HepG2 (cell line): Measurements from ENCODE around the gene C2orf76. TPM values are rescaled to one million over a fixed set of nuclear protein-coding genes. Genes with fewer than 3 reads are reported as not detected.

Experiments
- ATAC-seq: fragments of 200-7000 bp; cut with Tn5 transposase; 3 replicates; pipeline ENCODE4 v1.9.1; 2020; ENCODE audit warnings: mild to moderate bottlenecking, moderate library complexity
- BruUV-seq: library from RNA; stranded (reverse); fragments of 400-500 nt; replicated peaks from 2 replicates; lab custom pipeline; 2021; lab: Mats Ljungman, UMichigan
- CTCF ChIA-PET: fragments of 300-600 bp; formaldehyde crosslinking; extraction: SDS; loops from one replicate; lab custom pipeline; 2021; ENCODE audit warnings: low total read pairs, inconsistent platforms, low intra/inter-chr PET ratio; lab: Yijun Ruan, JAX
- POLR2A ChIA-PET: fragments of 350-600 bp; sonication (Branson Sonifier 250); formaldehyde crosslinking; loops from one replicate; lab custom pipeline; 2020; ENCODE audit warnings: antibody characterized with exemption, inconsistent platforms; lab: Yijun Ruan, JAX
- DNase-seq: peaks from one replicate; pipeline ENCODE4 v3.0.0-alpha.2; 2015; ENCODE audit warnings: low spot score
- FAIRE-seq: peaks from 3 replicates; lab custom pipeline; 2011; peaks lifted over from hg19 to GRCh38; lab: Jason Lieb, UNC
- H2AFZ ChIP-seq: one replicate; pipeline ENCODE4 v1.6.1; 2011; ENCODE audit warnings: low read length, inconsistent platforms
- H3K27ac ChIP-seq: fragments of 300-600 bp; 3 replicates; pipeline ENCODE4 v1.8.0; 2011; ENCODE audit warnings: mixed run types, mild to moderate bottlenecking, mixed read lengths, low read length, inconsistent platforms; ENCODE audit not compliant: insufficient read depth; ENCODE audit errors: extremely low read length
- H3K27me3 ChIP-seq, 2 experiments: fragments of 200-600 bp in 1 of 2; 2 replicates in 1 of 2; 3 replicates in 1 of 2; pipeline versions ENCODE4 v1.6.0 to v1.8.0; 2011; ENCODE audit warnings: low read length in 2 of 2, mild to moderate bottlenecking in 2 of 2, moderate library complexity in 2 of 2, inconsistent platforms in 1 of 2; ENCODE audit not compliant: insufficient read depth in 2 of 2, control insufficient read depth in 1 of 2
- H3K36me3 ChIP-seq, 2 experiments: fragments of 200-600 bp in 1 of 2; replicated peaks in 1 of 2; 2 replicates in 1 of 2; 3 replicates in 1 of 2; pipeline versions ENCODE4 v1.5.1 to v1.8.0; 2011; ENCODE audit warnings: low read length in 2 of 2, inconsistent platforms in 1 of 2; ENCODE audit not compliant: insufficient read depth in 2 of 2, control insufficient read depth in 1 of 2
- H3K4me1 ChIP-seq: 2 replicates; pipeline ENCODE4 v1.5.1; 2012; ENCODE audit warnings: low read length, inconsistent platforms; ENCODE audit not compliant: insufficient read depth
- H3K4me2 ChIP-seq: 2 replicates; pipeline ENCODE4 v1.6.0; 2011; ENCODE audit warnings: low read depth, low read length, inconsistent platforms
- H3K4me3 ChIP-seq, 3 experiments: fragments of 200-600 bp in 1 of 3; sonication (generic), shearing (Covaris generic) in 1 of 3; replicated peaks in 1 of 3; 2 replicates each; pipeline ENCODE4 v1.5.1; 2011 to 2016; ENCODE audit warnings: low read length in 3 of 3, inconsistent platforms in 2 of 3, low read depth in 2 of 3, mild to moderate bottlenecking in 2 of 3, control low read depth in 1 of 3, mixed read lengths in 1 of 3; ENCODE audit not compliant: insufficient read depth in 1 of 3
- H3K79me2 ChIP-seq: one replicate; pipeline ENCODE4 v1.6.1; 2011; ENCODE audit warnings: low read length, inconsistent platforms; ENCODE audit not compliant: insufficient read depth
- H3K9ac ChIP-seq: 2 replicates; pipeline ENCODE4 v1.6.0; 2011; ENCODE audit warnings: mild to moderate bottlenecking, low read depth, low read length, inconsistent platforms; ENCODE audit not compliant: insufficient read depth
- H3K9me3 ChIP-seq: 2 replicates; pipeline ENCODE4 v1.5.1; 2012; ENCODE audit warnings: mild to moderate bottlenecking, low read length
- H4K20me1 ChIP-seq: 2 replicates; pipeline ENCODE4 v1.6.0; 2011; ENCODE audit warnings: inconsistent platforms, mild to moderate bottlenecking, low read length, moderate library complexity; ENCODE audit not compliant: insufficient read depth
- HIC2 ChIP-seq: sonication (generic); formaldehyde crosslinking; IDR thresholded peaks from 2 replicates; pipeline ENCODE4 v1.9.0; 2022; ENCODE audit warnings: low read depth, missing genetic modification reagents
- KDM5A ChIP-seq: fragments of 200-600 bp; sonication (generic); IDR thresholded peaks from 2 replicates; pipeline ENCODE4 v1.7.0; 2018; ENCODE audit warnings: antibody characterized with exemption, mild to moderate bottlenecking, low read length, borderline replicate concordance
- MAFF ChIP-seq: IDR thresholded peaks from 2 replicates; pipeline ENCODE4 v1.6.1; 2011; ENCODE audit warnings: low read depth, low read length, improper control_type of control experiment
- MAFK ChIP-seq, 2 experiments: IDR thresholded peaks in 1 of 2; conservative IDR thresholded peaks in 1 of 2; 2 replicates each; pipeline ENCODE4 v1.6.1; 2011; ENCODE audit warnings: improper control_type of control experiment in 2 of 2, low read length in 2 of 2
- ZNF3 ChIP-seq: IDR thresholded peaks from 2 replicates; pipeline ENCODE4 v1.7.0; 2017; ENCODE audit warnings: inconsistent platforms
- ZNF770 ChIP-seq: sonication (generic); formaldehyde crosslinking; IDR thresholded peaks from 2 replicates; pipeline ENCODE4 v1.5.0; 2020; ENCODE audit warnings: mild to moderate bottlenecking, missing genetic modification reagents
- WGBS: methylation state at CpG from one replicate; pipeline ENCODE4 v1.1.6; 2017; ENCODE audit warnings: low lambda C conversion rate; 5-methylcytosine and 5-hydroxymethylcytosine counted together
- in situ Hi-C: cut with HindIII; loops from 2 replicates; pipeline ENCODE4 v1.10.0; 2017; ENCODE audit warnings: low pct_unique_long_range_greater_than_20kb; ENCODE audit not compliant: extremely low pct_ligation_motif_present
- intact Hi-C: fragments of 100-400 bp; cut with micrococcal nuclease; formaldehyde crosslinking; loops from one replicate; pipeline ENCODE4 v1.10.0; 2022; ENCODE audit not compliant: unreplicated experiment
- polyA plus RNA-seq, 8 experiments: library from polyadenylated mRNA; depleted of rRNA in 3 of 8; stranded (reverse) in 7 of 8; unstranded in 1 of 8; fragments of >200 nt; fragmentation: Illumina TruSeq in 4 of 8; extraction: Trizol in 4 of 8; gene quantifications; 2 replicates each; pipeline versions ENCODE4 v1.2.1 to v1.2.3, GENCODE V29; 2011 to 2016; ENCODE audit warnings: low read depth in 4 of 8, missing spikeins in 1 of 8, mixed read lengths in 1 of 8; ENCODE audit not compliant: insufficient read depth in 1 of 8
- total RNA-seq, 5 experiments: library from RNA; depleted of rRNA; stranded (reverse); fragments of >200 nt; fragmentation: Illumina TruSeq; extraction: Trizol; gene quantifications; 2 replicates each; pipeline ENCODE4 v1.2.3, GENCODE V29; 2016; ENCODE audit warnings: low read depth in 1 of 5

Gene C2orf76
- total and polyA plus RNA-seq, 2 of the 13 experiments (the other 11 are each of a cell fraction or from before 2014, with no cell fraction given), result 7.7 to 8.5 TPM

GRCh38 chr2:119364798-119365197 lies 1.8 kb downstream of the C2orf76 start:
- H3K27me3 ChIP-seq, result no peaks in the 10 kb centered on the region; a peak in 1 of 5 replicates
- no peak overlapping the region for H3K9ac ChIP-seq
- BruUV-seq, result no TSS peak
- H3K36me3 ChIP-seq, result peaks cover 14 to 17% of the 10 kb centered on the region in 2 experiments
- intact Hi-C loops (loop anchor here (5.0 kb wide), 2 partner anchors 68 to 72 kb away; partner anchors contain the start of gene TMEM37), in situ Hi-C loops (no loop called here)
- H2AFZ ChIP-seq, result no peak overlapping the region
- DNase-seq, result no peak
- peak overlapping the region; percentile 97 for H3K4me2 ChIP-seq
- POLR2A ChIA-PET, result no interaction called here
- FAIRE-seq, result no peak
- ATAC-seq, result no peak
- H3K4me3 ChIP-seq, result no peak overlapping the region
- no peaks in the 10 kb centered on the region for H3K9me3 ChIP-seq
- H3K79me2 ChIP-seq, result peaks cover 43% of the 10 kb centered on the region
- WGBS, result 93% methylated on average over 6 of the region's 6 CpGs
- TF ChIP-seq KDM5A, result no peak
- TF ChIP-seq ZNF770, result peak; percentile 53
- CTCF ChIA-PET, result no interaction called here
- H4K20me1 ChIP-seq, result peaks cover 20% of the 10 kb centered on the region
- H3K4me1 ChIP-seq, result peaks cover 41% of the 10 kb centered on the region
- H3K27ac ChIP-seq, result no peak overlapping the region

DNA sequence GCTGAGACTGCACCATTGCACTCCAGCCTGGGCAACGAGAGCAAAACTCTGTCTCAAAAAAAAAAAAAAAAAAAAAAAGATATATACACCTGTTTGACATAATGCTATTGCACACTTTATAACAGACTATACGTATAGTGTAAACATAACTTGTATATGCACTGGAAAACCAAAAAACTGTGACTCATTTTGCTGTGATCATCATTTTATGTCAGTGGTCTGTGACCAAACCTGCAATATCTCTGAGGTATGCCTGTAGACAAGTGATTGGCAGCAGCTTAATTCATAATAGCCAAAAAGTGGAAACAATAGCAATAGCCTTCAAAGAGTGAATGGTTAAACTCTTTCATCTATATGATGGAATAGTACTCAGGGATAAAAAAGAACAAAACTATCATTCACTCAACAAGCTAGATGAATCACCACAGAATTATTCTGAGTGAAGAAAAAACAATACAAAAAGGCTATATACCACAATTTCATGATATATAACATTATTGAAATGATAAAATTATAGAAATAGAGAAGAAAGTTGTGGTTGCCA lies 6.1 kb downstream of the C2orf76 start:
- ChIA-PET POLR2A (no interaction called here), CTCF (no interaction called here)
- WGBS, result 85% methylated on average over 2 of the region's 2 CpGs
- TF ChIP-seq ZNF3 (peak; percentile 85), HIC2 (CRISPR knock-in tag) (no peak), MAFF (peak; percentile 85), MAFK (conservative IDR thresholded peaks at IDR 0.05 in 1 of 2, IDR thresholded peaks at IDR 0.05 in 1 of 2; ENCODE audit: low read length in 2 of 2) (peak; percentile 89 to 92)
- BruUV-seq, result no TSS peak
- peaks cover 19% of the 10 kb centered on the region for H3K4me1 ChIP-seq
- ATAC-seq (no peak), FAIRE-seq (no peak), DNase-seq (no peak)
- in situ Hi-C loops (no loop called here), intact Hi-C loops (no loop called here)
- no peaks in the 10 kb centered on the region for H3K36me3 ChIP-seq
- H3K27ac ChIP-seq, result no peak overlapping the region
- H3K9me3 ChIP-seq, result no peaks in the 10 kb centered on the region
- no peak overlapping the region for H3K4me2 ChIP-seq
- H3K79me2 ChIP-seq, result peaks cover 6% of the 10 kb centered on the region
- no peaks in the 10 kb centered on the region for H3K27me3 ChIP-seq
- no peak overlapping the region for H3K4me3 ChIP-seq
- H2AFZ ChIP-seq, result no peak overlapping the region
- H4K20me1 ChIP-seq, result no peaks in the 10 kb centered on the region
- H3K9ac ChIP-seq, result no peak overlapping the region
